AG04449 (cell line): ENCODE results near the gene MACROH2A1.
A peak's percentile ranks its signal among the peaks of the same experiment; 100 is the strongest.

Experiments used
- CTCF ChIA-PET: fragments of 350-600 bp; formaldehyde crosslinking; extraction: SDS; loops from one replicate; lab custom pipeline; 2021; ENCODE audit warnings: antibody characterized with exemption; lab: Yijun Ruan, JAX
- POLR2A ChIA-PET: fragments of 400-600, 350-600 bp; formaldehyde crosslinking; extraction: SDS; loops from one replicate; lab custom pipeline; 2020; ENCODE audit warnings: antibody characterized with exemption, inconsistent platforms; lab: Yijun Ruan, JAX
- DNase-seq: peaks from one replicate; pipeline ENCODE4 v3.0.0-alpha.2; 2010; ENCODE audit warnings: low read depth, low spot score
- H3K4me3 ChIP-seq: 2 replicates; pipeline ENCODE4 v1.5.1; 2011; ENCODE audit warnings: low read depth, mild to moderate bottlenecking, control low read depth, low read length
- TF ChIP-seq, protein P1 (sequence below): IDR thresholded peaks from one replicate; pipeline ENCODE4 v1.5.1; 2011; ENCODE audit warnings: mild to moderate bottlenecking, moderate library complexity, low read length, control low read depth, inconsistent platforms; ENCODE audit not compliant: insufficient read depth; ENCODE audit errors: missing control alignments

Gene MACROH2A1

DNA sequence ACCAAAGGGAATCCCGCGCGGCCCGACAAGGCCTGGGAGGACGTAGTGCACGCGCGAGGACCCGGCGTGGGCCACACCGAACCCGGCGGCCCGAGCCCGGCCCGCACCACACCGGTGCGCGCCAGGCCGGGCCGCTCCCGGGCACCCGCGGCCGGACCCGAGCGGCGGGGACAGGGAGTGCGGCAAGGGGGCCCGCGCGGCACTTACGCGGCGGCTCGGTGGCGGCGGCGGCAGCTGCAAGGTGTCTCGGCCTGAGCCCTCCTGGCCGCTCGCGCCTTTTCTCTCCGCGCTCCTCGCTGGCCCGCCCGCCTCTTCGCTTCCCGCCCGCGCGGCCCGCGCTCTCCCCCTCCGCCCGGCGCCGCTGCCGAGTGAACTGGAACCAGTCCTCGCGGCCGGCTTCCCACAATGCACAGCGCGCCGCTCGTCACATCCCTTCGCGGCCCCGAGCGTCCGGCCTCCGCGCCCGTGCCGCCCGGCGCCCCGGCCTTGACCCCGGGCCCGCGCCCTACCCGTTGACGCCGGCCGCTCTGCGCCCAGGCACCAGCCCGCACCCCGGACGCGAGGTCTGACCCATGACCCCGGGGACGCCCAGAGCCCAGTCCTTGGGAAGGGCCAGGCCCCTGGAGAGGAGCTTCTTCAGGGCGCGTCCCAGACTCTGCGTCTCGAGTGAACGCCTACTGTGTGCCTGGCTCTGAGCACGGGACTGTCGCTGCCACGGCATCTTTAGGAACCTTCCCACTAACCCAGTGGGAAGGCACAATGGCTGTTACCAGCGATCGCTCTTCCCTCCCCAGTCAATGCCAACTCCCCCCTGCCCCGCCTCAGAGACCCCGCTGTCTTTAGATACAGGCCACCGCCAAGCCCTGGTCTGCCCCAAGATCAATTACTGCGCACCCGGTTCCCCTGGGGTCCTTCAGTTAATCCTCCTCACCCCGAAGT lies at the start of gene MACROH2A1:
TSS of gene MACROH2A1 (minus strand) at position 377 of the 939 bp plus-strand sequence. CDS start 10,138 bp downstream, outside the sequence.
- H3K4me3 ChIP-seq = peak within 1 kb of the TSS; percentile 77
- TF ChIP-seq, protein P1, sequence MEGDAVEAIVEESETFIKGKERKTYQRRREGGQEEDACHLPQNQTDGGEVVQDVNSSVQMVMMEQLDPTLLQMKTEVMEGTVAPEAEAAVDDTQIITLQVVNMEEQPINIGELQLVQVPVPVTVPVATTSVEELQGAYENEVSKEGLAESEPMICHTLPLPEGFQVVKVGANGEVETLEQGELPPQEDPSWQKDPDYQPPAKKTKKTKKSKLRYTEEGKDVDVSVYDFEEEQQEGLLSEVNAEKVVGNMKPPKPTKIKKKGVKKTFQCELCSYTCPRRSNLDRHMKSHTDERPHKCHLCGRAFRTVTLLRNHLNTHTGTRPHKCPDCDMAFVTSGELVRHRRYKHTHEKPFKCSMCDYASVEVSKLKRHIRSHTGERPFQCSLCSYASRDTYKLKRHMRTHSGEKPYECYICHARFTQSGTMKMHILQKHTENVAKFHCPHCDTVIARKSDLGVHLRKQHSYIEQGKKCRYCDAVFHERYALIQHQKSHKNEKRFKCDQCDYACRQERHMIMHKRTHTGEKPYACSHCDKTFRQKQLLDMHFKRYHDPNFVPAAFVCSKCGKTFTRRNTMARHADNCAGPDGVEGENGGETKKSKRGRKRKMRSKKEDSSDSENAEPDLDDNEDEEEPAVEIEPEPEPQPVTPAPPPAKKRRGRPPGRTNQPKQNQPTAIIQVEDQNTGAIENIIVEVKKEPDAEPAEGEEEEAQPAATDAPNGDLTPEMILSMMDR = no peak
- ChIA-PET CTCF (interaction anchor here (0.7 to 1.8 kb wide), 4 partner anchors 25 to 167 kb away, joined by 3 to 6 read pairs (median 4); no protein-coding TSS in a partner anchor), POLR2A (interaction anchor here (1.2 kb wide), 1 partner anchor 27 kb away, joined by 3 read pairs; no protein-coding TSS in a partner anchor)
- no peak for DNase-seq

DNA sequence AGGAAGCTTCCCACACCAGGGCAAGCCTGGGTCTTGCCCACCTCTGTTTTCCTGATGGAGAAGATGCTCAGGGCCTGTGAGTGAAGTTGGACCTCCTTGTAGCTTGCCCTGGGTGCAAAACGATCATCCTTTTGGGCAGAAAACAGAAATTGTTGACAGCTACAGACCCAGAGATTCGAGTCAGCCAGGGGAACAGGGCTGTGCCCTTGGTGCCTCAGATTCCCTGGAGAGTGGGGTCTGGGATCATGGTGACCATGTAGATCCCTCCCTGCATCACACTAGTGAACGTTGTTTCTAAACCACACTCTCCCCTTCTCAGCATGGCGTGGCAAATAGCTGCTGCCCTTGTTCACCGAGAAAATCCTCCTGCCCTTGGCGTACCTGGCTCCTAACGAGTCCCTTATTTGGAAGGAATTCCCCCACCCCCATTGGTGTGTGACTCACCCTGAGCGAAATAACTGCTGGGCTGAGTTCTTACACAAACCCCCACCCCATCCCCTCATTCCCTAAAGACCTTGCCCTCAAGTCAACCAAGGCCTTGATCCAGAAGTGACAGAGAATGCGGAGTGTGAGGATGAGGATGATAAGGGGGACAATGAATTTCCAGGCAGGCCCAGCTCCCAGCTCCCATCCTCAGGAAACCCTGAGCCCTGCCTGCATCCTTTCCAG lies 49.2 kb upstream of the MACROH2A1 start:
- H3K4me3 ChIP-seq = no peak overlapping the region
- CTCF ChIA-PET = interaction anchor here (1.4 to 37.5 kb wide), 7 partner anchors 8 to 113 kb away, joined by 5 to 2422 read pairs (median 27); partner anchors contain the start of gene CXCL14
- POLR2A ChIA-PET = no interaction called here
- TF ChIP-seq, protein P1 = no peak
- DNase-seq = no peak

GRCh38 chr5:135447298-135447929 lies 48.4 kb upstream of the MACROH2A1 start, which contains the start of gene DCANP1:
Gene DCANP1, minus strand, starts transcription at chr5:135447348. Its CDS starts 240 bp downstream, at chr5:135447108.
- CTCF ChIA-PET = interaction anchor here (1.2 to 37.5 kb wide), 7 partner anchors 9 to 238 kb away, joined by 3 to 2422 read pairs (median 27); partner anchors contain the start of gene CXCL14
- DNase-seq = no peak
- TF ChIP-seq, protein P1 = no peak
- POLR2A ChIA-PET = no interaction called here
- no peak within 1 kb of the TSS for H3K4me3 ChIP-seq

- POLR2A ChIA-PET = no interaction called here
- CTCF ChIA-PET = interaction anchor here (1.2 to 37.5 kb wide), 6 partner anchors 10 to 237 kb away, joined by 3 to 2422 read pairs (median 28); partner anchors contain the start of gene CXCL14
- no peak overlapping the region for H3K4me3 ChIP-seq
- DNase-seq = no peak
- TF ChIP-seq, protein P1 = no peak
Observed at GRCh38 chr5:135446615-135447014, 47.6 kb upstream of the MACROH2A1 start.

DNA sequence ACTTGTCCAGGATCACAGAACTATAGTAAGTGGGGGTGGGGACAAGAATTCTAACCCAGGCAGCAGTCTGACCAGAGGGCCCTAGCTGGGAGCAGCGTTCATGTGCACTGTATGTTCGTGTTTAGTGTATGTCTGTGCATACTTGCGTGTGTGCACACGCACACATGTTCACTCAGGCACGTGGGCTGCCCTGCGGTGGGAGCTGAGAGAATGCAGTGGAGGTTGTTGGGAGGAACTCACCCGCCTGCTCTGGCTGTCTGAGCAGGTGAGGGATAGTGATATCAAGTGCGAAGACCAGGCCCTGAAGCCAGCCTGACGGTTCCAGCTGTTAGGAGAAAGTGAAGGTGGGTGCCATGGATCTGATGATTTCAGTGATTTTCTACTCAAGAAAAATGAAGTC lies 47.2 kb upstream of the MACROH2A1 start:
- no peak for DNase-seq
- H3K4me3 ChIP-seq = no peak overlapping the region
- ChIA-PET CTCF (interaction anchor here (1.2 to 37.5 kb wide), 7 partner anchors 11 to 237 kb away, joined by 3 to 2422 read pairs (median 27); partner anchors contain the start of gene CXCL14), POLR2A (no interaction called here)
- TF ChIP-seq, protein P1 = no peak
